ENCODE results near the gene SYF2.
A peak's percentile ranks its signal among the peaks of the same experiment; 100 is the strongest.

SYF2 gene

DNA sequence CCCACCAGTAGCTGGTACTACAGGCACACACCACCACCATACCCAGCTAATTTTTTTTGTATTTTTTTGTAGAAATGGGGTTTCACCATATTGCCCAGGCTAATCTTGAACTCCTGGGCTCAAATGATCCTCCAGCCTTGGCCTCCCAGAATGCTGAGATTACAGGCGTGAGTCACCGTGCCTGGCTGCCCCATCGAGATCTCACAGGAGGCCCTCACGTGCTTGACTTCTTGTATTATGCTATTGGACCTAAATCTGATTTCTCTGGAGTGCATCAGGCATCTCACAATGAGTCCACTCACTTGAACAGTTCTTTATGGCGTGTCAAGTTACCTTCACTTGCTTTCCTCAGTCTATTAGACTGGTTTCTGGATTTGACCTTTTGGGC, 24.3 kb upstream of the SYF2 start:
- DNase-seq (ENCODE audit: insufficient read length) (no peak), FAIRE-seq (no peak)
- TF ChIP-seq POLR2AphosphoS5 (IDR thresholded peaks at IDR 0.05; ENCODE audit: low read depth, low read length) (no peak), TAF1 (IDR thresholded peaks at IDR 0.05; ENCODE audit: borderline replicate concordance, low read depth, low read length) (no peak), POLR2A (IDR thresholded peaks at IDR 0.05; ENCODE audit: low read depth, low read length) (no peak)

DNA sequence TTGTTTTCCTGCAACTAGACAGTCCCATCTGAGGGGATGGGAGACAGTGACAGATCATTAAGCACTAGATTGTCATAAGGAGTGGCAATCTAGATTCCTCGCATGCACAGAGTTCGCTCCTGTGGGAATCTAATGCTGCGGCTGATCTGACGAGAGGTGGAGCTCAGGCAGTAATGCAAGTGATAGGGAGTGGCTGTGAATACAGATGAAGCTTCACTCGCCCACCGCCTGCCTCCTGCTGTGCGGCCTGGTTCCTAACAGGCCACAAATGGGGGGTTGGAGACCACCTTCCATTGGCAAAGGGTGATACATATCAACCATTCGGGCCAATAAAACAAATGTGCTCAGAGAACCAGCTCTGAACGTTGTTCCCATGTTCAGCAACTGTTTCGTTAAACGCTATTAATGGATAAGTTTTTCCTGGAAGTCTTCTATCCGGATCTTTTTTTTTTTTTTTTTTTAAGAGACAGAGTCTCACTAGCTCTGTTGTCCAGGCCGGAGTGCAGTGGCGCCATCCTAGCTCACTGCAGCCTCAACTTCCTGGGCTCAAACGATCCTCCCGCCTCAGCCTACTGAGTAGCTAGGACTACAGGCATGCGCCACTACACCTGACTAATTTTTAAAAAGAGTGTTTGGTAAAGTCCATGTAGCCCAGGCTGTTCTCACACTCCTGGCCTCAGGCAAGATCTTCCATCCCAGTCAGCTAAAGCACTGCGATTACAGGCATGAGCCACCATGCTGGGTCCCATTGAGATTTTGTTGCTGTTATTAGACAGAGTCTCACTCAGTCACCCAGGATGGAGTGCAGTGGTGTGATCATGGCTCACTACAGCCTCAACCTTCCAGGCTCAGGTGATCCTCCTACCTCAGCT, 23.6 kb upstream of the SYF2 start:
- no peak for FAIRE-seq

DNA sequence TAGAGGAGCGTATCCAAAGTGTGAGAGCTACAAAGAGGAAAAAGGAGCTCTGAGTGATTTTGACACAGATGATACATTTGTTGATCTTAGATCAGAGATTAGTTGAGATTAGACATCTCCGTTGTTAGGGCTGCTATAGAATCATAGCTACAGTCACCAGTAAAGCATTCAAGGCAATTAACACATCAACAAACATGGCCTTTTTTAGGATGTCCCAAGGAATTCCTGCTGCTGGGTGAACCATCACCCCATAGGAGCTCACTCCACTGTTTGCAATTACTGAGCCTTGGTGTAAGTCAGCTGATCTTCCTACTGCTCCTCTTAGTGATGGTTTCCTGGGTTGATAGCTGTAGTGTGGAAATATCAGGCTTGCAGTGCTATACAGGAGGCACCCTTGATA, 21.6 kb upstream of the SYF2 start:
- FAIRE-seq (no peak), DNase-seq (ENCODE audit: insufficient read length) (no peak)
- TF ChIP-seq TAF1 (IDR thresholded peaks at IDR 0.05; ENCODE audit: borderline replicate concordance, low read depth, low read length), result no peak

More for the DNA sequence above, 23.6 kb upstream of the SYF2 start:
- TF ChIP-seq POLR2A (IDR thresholded peaks at IDR 0.05; ENCODE audit: low read depth, low read length), result no peak
- TF ChIP-seq POLR2AphosphoS5 (IDR thresholded peaks at IDR 0.05; ENCODE audit: low read depth, low read length), result no peak
- TF ChIP-seq TAF1 (IDR thresholded peaks at IDR 0.05; ENCODE audit: borderline replicate concordance, low read depth, low read length), result no peak
- no peak for DNase-seq (ENCODE audit: insufficient read length)

- TF ChIP-seq POLR2A (IDR thresholded peaks at IDR 0.05; ENCODE audit: low read depth, low read length), result no peak
- no peak for TF ChIP-seq TAF1 (IDR thresholded peaks at IDR 0.05; ENCODE audit: borderline replicate concordance, low read depth, low read length)
- TF ChIP-seq POLR2AphosphoS5 (IDR thresholded peaks at IDR 0.05; ENCODE audit: low read depth, low read length), result no peak
- no peak for FAIRE-seq
Observed at GRCh38 chr1:25247829-25248754, 15.8 kb upstream of the SYF2 start.

GRCh38 chr1:25247024-25247828, 14.9 kb upstream of the SYF2 start, which contains the start of gene RSRP1:
Gene RSRP1 (minus strand): TSS chr1:25247454. CDS start chr1:25246963, 491 bp downstream.
- FAIRE-seq (peak; percentile 96), DNase-seq (ENCODE audit: insufficient read length) (peak; percentile 100)
- peak; percentile 100 for TF ChIP-seq POLR2A (IDR thresholded peaks at IDR 0.05; ENCODE audit: low read depth, low read length)
- TF ChIP-seq POLR2AphosphoS5 (IDR thresholded peaks at IDR 0.05; ENCODE audit: low read depth, low read length), result peak; percentile 100
- peak; percentile 96 for TF ChIP-seq TAF1 (IDR thresholded peaks at IDR 0.05; ENCODE audit: borderline replicate concordance, low read depth, low read length)

More at GRCh38 chr1:25247829-25248754, 15.8 kb upstream of the SYF2 start:
- DNase-seq (ENCODE audit: insufficient read length), result no peak

DNA sequence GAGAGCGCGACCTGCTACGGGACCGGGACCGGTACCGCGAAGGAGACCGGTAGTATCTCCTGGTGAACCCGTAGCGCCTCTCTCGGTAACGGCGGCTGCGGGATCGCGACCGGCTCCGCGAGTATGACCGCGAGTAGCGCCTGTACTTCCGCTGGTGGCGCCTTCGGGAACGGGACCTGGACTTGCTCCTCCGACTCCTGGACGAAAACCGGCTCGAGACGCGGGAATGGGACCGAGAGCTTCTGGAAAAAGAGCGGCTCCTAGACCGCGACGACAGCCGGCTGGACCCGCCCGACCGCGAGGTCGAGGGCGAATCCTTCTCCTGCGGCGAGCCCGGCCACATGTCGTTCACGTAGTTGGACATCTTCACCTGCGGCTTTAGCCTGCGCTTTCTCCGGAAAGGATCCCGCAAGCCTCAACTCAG, 14.3 kb upstream of the SYF2 start:
- DNase-seq (ENCODE audit: insufficient read length) (no peak), FAIRE-seq (no peak)
- TF ChIP-seq POLR2AphosphoS5 (IDR thresholded peaks at IDR 0.05; ENCODE audit: low read depth, low read length), result no peak

DNA sequence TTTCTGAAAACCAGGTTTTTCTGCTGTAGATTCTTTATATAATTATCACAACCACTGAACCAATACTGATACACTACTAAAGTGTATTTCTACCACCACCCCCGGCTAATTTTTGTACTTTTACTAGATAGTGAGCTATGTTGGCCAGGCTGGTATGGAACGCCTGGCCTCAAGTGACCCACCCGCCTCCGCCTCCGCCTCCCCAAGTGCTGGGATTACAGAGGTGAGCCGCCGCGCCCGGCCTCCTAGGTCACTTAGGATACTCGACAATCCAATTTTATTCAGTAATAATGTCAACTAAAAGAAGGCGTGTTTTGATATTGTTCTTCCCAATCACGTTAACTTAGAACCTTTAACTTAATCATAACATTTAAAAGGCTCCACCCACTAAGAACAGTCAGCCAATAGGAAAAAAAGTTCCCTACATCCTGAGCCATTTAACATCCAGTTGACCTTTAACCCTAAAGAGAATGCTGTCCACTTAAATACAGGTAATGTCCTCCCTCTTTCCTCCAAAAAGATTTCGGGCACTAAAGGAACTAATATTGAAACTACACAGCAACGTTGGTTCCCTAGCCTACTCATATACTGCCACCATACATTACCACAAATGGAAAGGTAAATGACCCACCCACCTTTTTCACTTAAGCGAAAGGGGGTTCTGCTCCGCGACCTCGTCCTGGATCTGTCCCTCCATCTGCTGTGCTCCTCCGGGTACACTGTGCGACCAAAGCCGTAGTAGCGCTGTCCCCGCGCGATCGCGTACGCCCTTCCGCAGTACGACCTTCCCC, 13.7 kb upstream of the SYF2 start:
- no peak for DNase-seq (ENCODE audit: insufficient read length)
- FAIRE-seq, result peak; percentile 64
- TF ChIP-seq POLR2A (IDR thresholded peaks at IDR 0.05; ENCODE audit: low read depth, low read length) (no peak), POLR2AphosphoS5 (IDR thresholded peaks at IDR 0.05; ENCODE audit: low read depth, low read length) (no peak; the same call in 1 of the 2 replicates), TAF1 (IDR thresholded peaks at IDR 0.05; ENCODE audit: borderline replicate concordance, low read depth, low read length) (no peak)

GRCh38 chr1:25245393-25245792, 13.1 kb upstream of the SYF2 start:
- TF ChIP-seq POLR2A (IDR thresholded peaks at IDR 0.05; ENCODE audit: low read depth, low read length) (no peak), POLR2AphosphoS5 (IDR thresholded peaks at IDR 0.05; ENCODE audit: low read depth, low read length) (no peak), TAF1 (IDR thresholded peaks at IDR 0.05; ENCODE audit: borderline replicate concordance, low read depth, low read length) (no peak)
- FAIRE-seq, result no peak

GRCh38 chr1:25243907-25244306, 11.6 kb upstream of the SYF2 start:
- DNase-seq (ENCODE audit: insufficient read length) (no peak), FAIRE-seq (no peak)
- TF ChIP-seq TAF1 (IDR thresholded peaks at IDR 0.05; ENCODE audit: borderline replicate concordance, low read depth, low read length), result no peak
- no peak for TF ChIP-seq POLR2A (IDR thresholded peaks at IDR 0.05; ENCODE audit: low read depth, low read length)
- TF ChIP-seq POLR2AphosphoS5 (IDR thresholded peaks at IDR 0.05; ENCODE audit: low read depth, low read length), result no peak

More at GRCh38 chr1:25245393-25245792, 13.1 kb upstream of the SYF2 start:
- DNase-seq (ENCODE audit: insufficient read length), result no peak

All from GM12892 (cell line).